Dermis blood vessel endothelial cell (primary cell): ENCODE results near the gene EPSTI1. TPM values are rescaled to one million over a fixed set of nuclear protein-coding genes. Genes with fewer than 3 reads are reported as not detected.

Experiments
- DNase-seq: peaks from one replicate; pipeline ENCODE4 v3.0.0; 2010
- total RNA-seq: library from RNA; depleted of rRNA; stranded (reverse); fragments of >200 nt; gene quantifications from 2 replicates; pipeline ENCODE4 v1.2.3, GENCODE V29; 2014

EPSTI1 gene
- total RNA-seq, 1 donor from 2014 or later, result 2.0 TPM

DNA sequence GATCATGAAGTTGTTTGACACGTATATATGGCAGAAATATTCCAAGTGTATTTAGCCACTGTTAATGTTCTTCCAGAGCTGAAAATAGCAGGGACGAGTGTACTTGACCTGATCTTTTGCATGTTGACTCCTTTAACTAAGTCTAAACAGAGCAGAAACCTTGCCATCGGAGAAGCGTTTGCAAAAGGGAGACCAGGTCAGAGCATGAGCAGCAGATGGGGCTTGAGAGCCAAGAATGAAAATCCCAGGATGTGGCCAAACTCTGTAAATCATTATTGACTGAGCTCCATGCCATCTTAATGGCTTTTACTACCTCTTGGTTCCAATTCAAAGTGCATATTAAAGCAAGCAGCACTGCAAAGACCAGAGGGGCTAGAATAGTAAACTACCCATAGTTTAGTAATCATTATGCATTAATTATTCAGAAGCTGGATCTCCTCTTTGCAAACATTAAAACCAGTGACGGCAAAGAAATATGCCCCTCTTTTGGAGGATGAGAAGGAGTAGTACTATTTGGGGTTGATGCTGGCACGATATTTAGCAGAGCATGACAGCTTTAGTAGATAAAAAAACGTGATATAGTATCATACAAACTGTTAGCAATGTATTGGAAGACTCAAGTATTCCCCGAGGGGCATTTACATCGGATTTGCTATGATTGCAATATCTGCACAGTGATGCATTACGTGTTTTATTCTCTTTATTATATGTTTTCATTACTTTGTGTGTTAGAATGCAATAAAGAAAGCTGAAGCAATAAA lies 154.9 kb downstream of the EPSTI1 start:
- DNase-seq, result peak; percentile 6

Other genes starting within 250 kb of the EPSTI1 start
- not detected in 2 replicates for gene FAM216B, start 210.7 kb downstream of the EPSTI1 start, total RNA-seq
- gene DNAJC15, start 31.3 kb upstream of the EPSTI1 start, total RNA-seq, result 4.9 and 14.0 TPM in 2 replicates